IMR-90 (cell line): ENCODE data around the gene SCGB2A2. TPM values are rescaled to one million over a fixed set of nuclear protein-coding genes. Genes with fewer than 3 reads are reported as not detected.

Experiments used
- ATAC-seq: fragments of 200-7000 bp; cut with Tn5 transposase; 2 replicates; pipeline ENCODE4 v1.9.1; 2020; ENCODE audit warnings: low read depth, mild to moderate bottlenecking, moderate library complexity
- BruUV-seq: library from RNA; stranded (reverse); fragments of 400-500 nt; replicated peaks from 2 replicates; lab custom pipeline; 2021; lab: Mats Ljungman, UMichigan
- CTCF ChIA-PET: fragments of 300-600 bp; formaldehyde crosslinking; extraction: SDS; loops from one replicate; lab custom pipeline; 2021; ENCODE audit warnings: antibody characterized with exemption; lab: Yijun Ruan, JAX
- POLR2A ChIA-PET: fragments of 300-600 bp; sonication (Branson Sonifier 250); formaldehyde crosslinking; loops from one replicate; lab custom pipeline; 2022; ENCODE audit warnings: antibody characterized with exemption; ENCODE audit not compliant: unreplicated experiment; lab: Charles Lee
- DNase-seq: peaks from one replicate; pipeline ENCODE4 v3.0.0; 2013
- H2AFZ ChIP-seq: replicated peaks from 2 replicates; pipeline ENCODE3; 2013; ENCODE audit warnings: low read length, mild to moderate bottlenecking; ENCODE audit not compliant: poor library complexity
- H2AK5ac ChIP-seq: 2 replicates; pipeline ENCODE4 v1.6.1; 2013; ENCODE audit warnings: low read depth, low read length, inconsistent platforms
- H2AK9ac ChIP-seq: replicated peaks from 2 replicates; pipeline ENCODE3; 2013; ENCODE audit warnings: mild to moderate bottlenecking, low read depth, low read length, moderate library complexity; ENCODE audit not compliant: poor library complexity
- H2BK120ac ChIP-seq: 2 replicates; pipeline ENCODE4 v1.6.1; 2013; ENCODE audit warnings: low read depth, low read length, inconsistent platforms
- H2BK15ac ChIP-seq: 3 replicates; pipeline ENCODE4 v1.6.1; 2013; ENCODE audit warnings: low read depth, low read length, inconsistent platforms
- H2BK20ac ChIP-seq: 2 replicates; pipeline ENCODE4 v1.6.1; 2013; ENCODE audit warnings: low read depth, mild to moderate bottlenecking, inconsistent platforms, low read length, moderate library complexity
- H2BK5ac ChIP-seq: 2 replicates; pipeline ENCODE4 v1.6.1; 2013; ENCODE audit warnings: mild to moderate bottlenecking, low read depth, low read length, inconsistent platforms; ENCODE audit not compliant: poor library complexity, severe bottlenecking
- H3K14ac ChIP-seq: replicated peaks from 2 replicates; pipeline ENCODE4 v1.6.1; 2013; ENCODE audit warnings: low read depth, low read length, inconsistent platforms
- H3K18ac ChIP-seq: 2 replicates; pipeline ENCODE4 v1.6.1; 2013; ENCODE audit warnings: low read depth, low read length, control low read depth
- H3K23ac ChIP-seq: 2 replicates; pipeline ENCODE4 v1.6.1; 2013; ENCODE audit warnings: low read depth, low read length, inconsistent platforms
- H3K27ac ChIP-seq: 2 replicates; pipeline ENCODE4 v1.5.1; 2013; ENCODE audit warnings: mild to moderate bottlenecking, control low read depth, low read length; ENCODE audit not compliant: insufficient read depth
- H3K27me3 ChIP-seq: 2 replicates; pipeline ENCODE4 v1.6.1; 2013; ENCODE audit warnings: low read length; ENCODE audit not compliant: control insufficient read depth, insufficient read depth
- H3K36me3 ChIP-seq: 2 replicates; pipeline ENCODE4 v1.6.1; 2013; ENCODE audit warnings: low read length, mixed read lengths; ENCODE audit not compliant: control insufficient read depth, insufficient read depth
- H3K4ac ChIP-seq: 2 replicates; pipeline ENCODE4 v1.6.1; 2013; ENCODE audit warnings: low read depth, low read length, inconsistent platforms
- H3K4me1 ChIP-seq: 2 replicates; pipeline ENCODE4 v1.6.1; 2013; ENCODE audit warnings: low read length, mixed read lengths; ENCODE audit not compliant: control insufficient read depth, insufficient read depth
- H3K4me2 ChIP-seq: 2 replicates; pipeline ENCODE4 v1.6.1; 2013; ENCODE audit warnings: low read depth, mild to moderate bottlenecking, control low read depth, low read length, moderate library complexity
- H3K4me3 ChIP-seq: 2 replicates; pipeline ENCODE4 v1.5.1; 2013; ENCODE audit warnings: low read depth, mild to moderate bottlenecking, control low read depth, low read length, moderate library complexity; ENCODE audit not compliant: insufficient read depth
- H3K56ac ChIP-seq: 2 replicates; pipeline ENCODE4 v1.6.1; 2013; ENCODE audit warnings: low read length, inconsistent platforms; ENCODE audit not compliant: insufficient read depth; ENCODE audit errors: extremely low read depth
- H3K79me1 ChIP-seq, 2 experiments: 2 replicates each; pipeline ENCODE4 v1.6.1; 2013; ENCODE audit warnings: low read length in 2 of 2, inconsistent platforms in 1 of 2, low read depth in 1 of 2
- H3K9ac ChIP-seq: 2 replicates; pipeline ENCODE4 v1.6.1; 2013; ENCODE audit warnings: low read depth, low read length, control low read depth
- H3K9me1 ChIP-seq: 2 replicates; pipeline ENCODE4 v1.6.1; 2013; ENCODE audit warnings: low read length, inconsistent platforms; ENCODE audit not compliant: insufficient read depth
- H3K9me3 ChIP-seq: 2 replicates; pipeline ENCODE4 v1.6.1; 2013; ENCODE audit warnings: low read length; ENCODE audit not compliant: control insufficient read depth, insufficient read depth
- H4K20me1 ChIP-seq: 2 replicates; pipeline ENCODE4 v1.6.1; 2013; ENCODE audit warnings: low read length, inconsistent platforms; ENCODE audit not compliant: insufficient read depth
- H4K5ac ChIP-seq: 2 replicates; pipeline ENCODE4 v1.6.1; 2013; ENCODE audit warnings: mild to moderate bottlenecking, low read depth, low read length, control low read depth
- H4K8ac ChIP-seq, 2 experiments: 2 replicates each; pipeline ENCODE4 v1.6.1; 2013; ENCODE audit warnings: low read depth in 2 of 2, low read length in 2 of 2, control low read depth in 1 of 2, inconsistent platforms in 1 of 2
- H4K91ac ChIP-seq: 2 replicates; pipeline ENCODE4 v1.6.1; 2013; ENCODE audit warnings: low read depth, low read length, inconsistent platforms; ENCODE audit not compliant: insufficient read depth
- BHLHE40 ChIP-seq: fragments of 150-350 bp; IDR thresholded peaks from 2 replicates; pipeline ENCODE4 v1.6.1; 2016; ENCODE audit warnings: mild to moderate bottlenecking, low read depth, low read length
- CEBPB ChIP-seq: IDR thresholded peaks from 2 replicates; pipeline ENCODE4 v1.6.1; 2012; ENCODE audit warnings: low read depth, low read length, improper control_type of control experiment
- CHD1 ChIP-seq: IDR thresholded peaks from 2 replicates; pipeline ENCODE4 v1.6.1; 2012; ENCODE audit warnings: low read depth, low read length, improper control_type of control experiment
- ELK1 ChIP-seq: fragments of 150-350 bp; IDR thresholded peaks from 2 replicates; pipeline ENCODE4 v1.6.1; 2016; ENCODE audit warnings: low read depth, mild to moderate bottlenecking, low read length, moderate library complexity, borderline replicate concordance
- MAFK ChIP-seq: IDR thresholded peaks from 2 replicates; pipeline ENCODE4 v1.6.1; 2012; ENCODE audit warnings: low read depth, low read length, improper control_type of control experiment
- MAZ ChIP-seq: IDR thresholded peaks from 2 replicates; pipeline ENCODE4 v1.6.1; 2012; ENCODE audit warnings: low read depth, mild to moderate bottlenecking, low read length, improper control_type of control experiment, moderate library complexity, borderline replicate concordance
- MXI1 ChIP-seq: IDR thresholded peaks from 2 replicates; pipeline ENCODE4 v1.6.1; 2012; ENCODE audit warnings: low read depth, mild to moderate bottlenecking, low read length, moderate library complexity, borderline replicate concordance
- NFE2L2 ChIP-seq: fragments of 150-350 bp; IDR thresholded peaks from 2 replicates; pipeline ENCODE4 v1.6.1; 2016; ENCODE audit warnings: low read depth, mild to moderate bottlenecking, low read length
- RAD21 ChIP-seq: IDR thresholded peaks from 2 replicates; pipeline ENCODE4 v1.6.1; 2012; ENCODE audit warnings: low read length, improper control_type of control experiment
- RCOR1 ChIP-seq: IDR thresholded peaks from 2 replicates; pipeline ENCODE4 v1.6.1; 2012; ENCODE audit warnings: mild to moderate bottlenecking, low read length, improper control_type of control experiment; ENCODE audit not compliant: insufficient replicate concordance
- WGBS, 2 experiments: methylation state at CpG; one replicate each; pipeline versions ENCODE4 v1.1.5 to v1.1.7; 2013; ENCODE audit warnings: missing lambda C conversion rate in 2 of 2; ENCODE audit not compliant: insufficient read length in 1 of 2; ENCODE audit errors: extremely low coverage in 2 of 2; 5-methylcytosine and 5-hydroxymethylcytosine counted together
- dilution Hi-C: fragments of 300-500 bp; cut with HindIII; formaldehyde crosslinking; loops from one replicate; pipeline ENCODE4 v1.14.3; 2018; ENCODE audit warnings: low sequenced_read_pairs; ENCODE audit not compliant: unreplicated experiment
- in situ Hi-C: fragments of 300-500 bp; cut with MboI; formaldehyde crosslinking; loops from 3 replicates; pipeline ENCODE4 v1.14.3; 2019; ENCODE audit warnings: low sequenced_read_pairs, inconsistent platforms, mixed read lengths
- intact Hi-C: fragments of 100-400 bp; cut with micrococcal nuclease; formaldehyde crosslinking; loops from 2 replicates; pipeline ENCODE4 v1.10.0; 2022
- polyA plus RNA-seq, 3 experiments: library from polyadenylated mRNA; depleted of rRNA; stranded (reverse); fragments of >200 nt; gene quantifications; 2 replicates each; pipeline ENCODE4 v1.2.3, GENCODE V29; 2012; ENCODE audit warnings: low replicate concordance in 1 of 3
- total RNA-seq: library from RNA; depleted of rRNA; stranded (reverse); fragments of >200 nt; gene quantifications from 2 replicates; pipeline ENCODE4 v1.2.3, GENCODE V29; 2012
- TF ChIP-seq, protein P1 (sequence below): fragments of 150-350 bp; IDR thresholded peaks from 2 replicates; pipeline ENCODE4 v1.6.1; 2017; ENCODE audit warnings: mild to moderate bottlenecking, antibody characterized with exemption, low read length, low read depth
- TF ChIP-seq, protein P2 (sequence below): conservative IDR thresholded peaks from 2 replicates; pipeline ENCODE4 v1.5.1; 2012; ENCODE audit warnings: mild to moderate bottlenecking, low read depth, low read length, improper control_type of control experiment

Gene SCGB2A2
- total and polyA plus RNA-seq, 2 of the 4 experiments (the other 2 are of a cell fraction) = not detected

- TF ChIP-seq, protein P1, sequence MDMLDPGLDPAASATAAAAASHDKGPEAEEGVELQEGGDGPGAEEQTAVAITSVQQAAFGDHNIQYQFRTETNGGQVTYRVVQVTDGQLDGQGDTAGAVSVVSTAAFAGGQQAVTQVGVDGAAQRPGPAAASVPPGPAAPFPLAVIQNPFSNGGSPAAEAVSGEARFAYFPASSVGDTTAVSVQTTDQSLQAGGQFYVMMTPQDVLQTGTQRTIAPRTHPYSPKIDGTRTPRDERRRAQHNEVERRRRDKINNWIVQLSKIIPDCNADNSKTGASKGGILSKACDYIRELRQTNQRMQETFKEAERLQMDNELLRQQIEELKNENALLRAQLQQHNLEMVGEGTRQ = no peak
These were observed at the start of gene SCGB2A2 (continued) for GRCh38 chr11:62269654-62270278.

DNA sequence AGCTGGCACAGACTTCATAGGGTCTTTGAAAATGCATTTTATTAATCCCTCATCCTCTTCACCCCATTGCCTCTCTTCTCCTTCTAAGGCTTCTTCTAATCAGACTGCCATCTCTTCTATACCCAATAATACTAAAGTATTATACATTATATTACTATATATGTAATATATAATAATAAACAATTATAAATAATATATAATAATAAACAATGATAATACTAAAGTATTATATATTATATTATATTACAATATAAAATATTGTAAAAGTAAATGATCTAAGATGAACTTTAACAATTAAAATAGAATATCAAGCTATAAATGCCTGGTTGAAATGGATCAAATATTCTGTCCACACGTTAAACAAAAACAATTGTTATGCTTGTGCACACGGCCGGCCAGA is 48.5 kb upstream of the SCGB2A2 start:
- Histone ChIP-seq H3K36me3 (no peaks in the 10 kb centered on the region), H2BK20ac (no peak overlapping the region), H2AK5ac (no peak overlapping the region), H4K5ac (no peak overlapping the region), H3K14ac (no peak overlapping the region), H4K8ac (no peak overlapping the region), H3K9me1 (no peaks in the 10 kb centered on the region), H3K4me3 (no peak overlapping the region), H4K91ac (no peak overlapping the region), H3K4me1 (no peaks in the 10 kb centered on the region), H4K20me1 (no peaks in the 10 kb centered on the region), H3K9me3 (peaks cover 11% of the 10 kb centered on the region), H2AFZ (no peak overlapping the region), H3K4ac (no peak overlapping the region), H2AK9ac (no peak overlapping the region), H3K18ac (no peak overlapping the region), H3K56ac (no peak overlapping the region), H3K4me2 (no peak overlapping the region), H3K27ac (no peak overlapping the region), H2BK5ac (no peak overlapping the region), H2BK15ac (no peak overlapping the region), H3K79me1 (no peaks in the 10 kb centered on the region), H3K23ac (no peak overlapping the region), H2BK120ac (no peak overlapping the region), H3K9ac (no peak overlapping the region), H3K27me3 (no peaks in the 10 kb centered on the region; the same call in 1 of the 2 replicates)
- DNase-seq = no peak
- intact Hi-C loops (no loop called here), in situ Hi-C loops (loop anchor here (10.0 kb wide), 1 partner anchor 57 kb away; no protein-coding TSS in a partner anchor), dilution Hi-C loops (no loop called here)
- TF ChIP-seq CEBPB = no peak
- TF ChIP-seq ELK1 = no peak
- TF ChIP-seq RAD21 = no peak
- no peak for TF ChIP-seq BHLHE40
- no peak for TF ChIP-seq MAZ
- no peak for TF ChIP-seq NFE2L2
- TF ChIP-seq MAFK = no peak
- TF ChIP-seq, protein P2, sequence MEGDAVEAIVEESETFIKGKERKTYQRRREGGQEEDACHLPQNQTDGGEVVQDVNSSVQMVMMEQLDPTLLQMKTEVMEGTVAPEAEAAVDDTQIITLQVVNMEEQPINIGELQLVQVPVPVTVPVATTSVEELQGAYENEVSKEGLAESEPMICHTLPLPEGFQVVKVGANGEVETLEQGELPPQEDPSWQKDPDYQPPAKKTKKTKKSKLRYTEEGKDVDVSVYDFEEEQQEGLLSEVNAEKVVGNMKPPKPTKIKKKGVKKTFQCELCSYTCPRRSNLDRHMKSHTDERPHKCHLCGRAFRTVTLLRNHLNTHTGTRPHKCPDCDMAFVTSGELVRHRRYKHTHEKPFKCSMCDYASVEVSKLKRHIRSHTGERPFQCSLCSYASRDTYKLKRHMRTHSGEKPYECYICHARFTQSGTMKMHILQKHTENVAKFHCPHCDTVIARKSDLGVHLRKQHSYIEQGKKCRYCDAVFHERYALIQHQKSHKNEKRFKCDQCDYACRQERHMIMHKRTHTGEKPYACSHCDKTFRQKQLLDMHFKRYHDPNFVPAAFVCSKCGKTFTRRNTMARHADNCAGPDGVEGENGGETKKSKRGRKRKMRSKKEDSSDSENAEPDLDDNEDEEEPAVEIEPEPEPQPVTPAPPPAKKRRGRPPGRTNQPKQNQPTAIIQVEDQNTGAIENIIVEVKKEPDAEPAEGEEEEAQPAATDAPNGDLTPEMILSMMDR = no peak
- TF ChIP-seq RCOR1 = no peak
- no peak for TF ChIP-seq CHD1
- TF ChIP-seq MXI1 = no peak
- ATAC-seq = no peak
- ChIA-PET CTCF (interaction anchor here (0.6 kb wide), 1 partner anchor 35 kb away, joined by 5 read pairs; no protein-coding TSS in a partner anchor), POLR2A (no interaction called here)
- BruUV-seq = no TSS peak
- WGBS, 2 experiments = no CpG with 5 or more reads among the region's 3 CpGs
